ENCODE results near the gene ZNF771. TPM values are rescaled to one million over a fixed set of nuclear protein-coding genes. Genes with fewer than 3 reads are reported as not detected.
"Not testable (repeated sequence)": the region's sequence is repeated elsewhere in the genome, so short reads cannot be mapped to it uniquely, and the experiment has no call there.

ZNF771 gene
- total RNA-seq, 1 donor from 2014 or later = 33.6 TPM

GRCh38 chr16:30458561-30459394 is 51.4 kb downstream of the ZNF771 start:
- no peak for DNase-seq (ENCODE audit: low read depth)

DNA sequence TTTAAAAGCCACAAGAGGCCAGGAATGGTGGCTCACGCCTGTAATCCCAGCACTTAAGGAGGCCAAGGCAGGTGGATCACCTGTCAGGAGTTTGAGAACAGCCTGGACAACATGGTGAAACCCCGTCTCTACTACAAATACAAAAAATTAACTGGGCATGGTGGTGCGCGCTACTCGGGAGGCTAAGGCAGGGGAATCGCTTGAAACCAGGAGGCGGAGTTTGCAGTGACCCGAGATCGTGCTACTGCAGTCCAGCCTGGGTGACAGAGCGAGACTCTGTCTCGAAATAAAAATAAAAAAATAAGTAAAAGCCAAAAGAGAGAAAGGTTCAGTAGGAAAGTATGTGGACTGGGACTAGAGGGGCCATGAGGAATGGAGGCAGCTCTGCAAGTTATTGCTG is 52.0 kb downstream of the ZNF771 start:
- DNase-seq (ENCODE audit: low read depth) = no peak

- not testable (repeated sequence) for DNase-seq (ENCODE audit: low read depth)
Observed at GRCh38 chr16:30461426-30461825, 54.0 kb downstream of the ZNF771 start.

DNA sequence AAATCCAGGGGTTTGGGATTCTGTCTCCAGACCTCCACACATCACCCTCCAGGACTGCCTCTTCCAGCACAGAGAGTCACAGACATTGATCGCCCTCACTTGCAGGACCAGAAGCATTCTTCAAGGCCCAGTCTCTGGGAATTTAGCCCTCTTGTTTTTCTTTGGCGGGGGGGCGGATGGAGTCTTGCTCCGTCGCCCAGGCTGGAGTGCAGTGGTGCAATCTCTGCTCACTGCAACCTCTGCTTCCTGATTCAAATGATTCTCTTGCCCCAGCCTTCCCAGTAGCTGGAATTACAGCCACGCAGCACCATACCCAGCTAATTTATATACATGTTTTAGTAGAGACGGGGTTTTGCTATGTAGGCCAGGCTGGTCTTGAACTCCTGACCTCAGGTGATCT is 56.7 kb downstream of the ZNF771 start:
- DNase-seq (ENCODE audit: low read depth) = no peak

Other genes starting within 250 kb of the ZNF771 start
- gene CORO1A, start 224.0 kb upstream of the ZNF771 start, total RNA-seq = 0.21 and 1.5 TPM in 2 replicates
- gene BOLA2B, start 213.9 kb upstream of the ZNF771 start, total RNA-seq = 66.2 and 236 TPM in 2 replicates
- gene SLX1A, start 213.7 kb upstream of the ZNF771 start, total RNA-seq = 12.7 and 26.6 TPM in 2 replicates
- 1.3 and 3.0 TPM in 2 replicates for gene SULT1A3, start 208.4 kb upstream of the ZNF771 start, total RNA-seq
- 1.7 and 2.4 TPM in 2 replicates for gene NPIPB13, start 159.1 kb upstream of the ZNF771 start, total RNA-seq
- 41.1 and 51.1 TPM in 2 replicates for gene CD2BP2, start 52.3 kb upstream of the ZNF771 start, total RNA-seq
- 40.3 and 50.5 TPM in 2 replicates for gene TBC1D10B, start 37.1 kb upstream of the ZNF771 start, total RNA-seq
- gene MYL11, start 32.8 kb upstream of the ZNF771 start, total RNA-seq = 6,226 and 7,274 TPM in 2 replicates
- 0.13 TPM in 1 of 2 replicates, not detected in the other for gene SEPTIN1, start 25.0 kb upstream of the ZNF771 start, total RNA-seq
- 13.2 and 20.8 TPM in 2 replicates for gene ZNF48, start 12.2 kb upstream of the ZNF771 start, total RNA-seq
- 8.6 and 12.5 TPM in 2 replicates for gene DCTPP1, start 22.4 kb downstream of the ZNF771 start, total RNA-seq
- 6.8 and 7.8 TPM in 2 replicates for gene SEPHS2, start 38.3 kb downstream of the ZNF771 start, total RNA-seq
- gene ITGAL, start 65.1 kb downstream of the ZNF771 start, total RNA-seq = not detected in 2 replicates
- 38.4 and 56.8 TPM in 2 replicates for gene ZNF768, start 119.0 kb downstream of the ZNF771 start, total RNA-seq
- gene ZNF747, start 127.3 kb downstream of the ZNF771 start, total RNA-seq = 11.9 and 14.0 TPM in 2 replicates
- 8.4 and 9.0 TPM in 2 replicates for gene ZNF764, start 150.8 kb downstream of the ZNF771 start, total RNA-seq
- gene ZNF688, start 164.1 kb downstream of the ZNF771 start, total RNA-seq = 7.4 and 8.7 TPM in 2 replicates
- 8.0 and 8.7 TPM in 2 replicates for gene ZNF785, start 178.1 kb downstream of the ZNF771 start, total RNA-seq
- 7.8 and 9.2 TPM in 2 replicates for gene ZNF689, start 202.8 kb downstream of the ZNF771 start, total RNA-seq
- gene PRR14, start 243.4 kb downstream of the ZNF771 start, total RNA-seq = 13.0 and 13.7 TPM in 2 replicates

Data from myocyte (in vitro differentiated cells).